Measurements from ENCODE around the gene ATP6V0B. TPM values are rescaled to one million over a fixed set of nuclear protein-coding genes. Genes with fewer than 3 reads are reported as not detected.

Gene ATP6V0B
- total and polyA plus RNA-seq, 8 donors, result 59.8 to 208 (median 84.8) TPM

- peaks cover 8 to 28% (median 18%) of the 10 kb centered on the region in 3 donors for H3K4me1 ChIP-seq
- H3K36me3 ChIP-seq, result no peaks in the 10 kb centered on the region
- no peaks in the 10 kb centered on the region for H3K27me3 ChIP-seq
- 95 to 98% methylated on average over 1 of the region's 1 CpG for WGBS, 2 donors
- intact Hi-C loops (cut with DNase I), result no loop called here
- ATAC-seq (no peak), FAIRE-seq (no peak), DNase-seq (no peak)
- TF ChIP-seq CTCF (IDR thresholded peaks at IDR 0.05), result no peak
- no peak overlapping the region for H3K4me3 ChIP-seq
- H3K9me3 ChIP-seq, result no peaks in the 10 kb centered on the region
- H3K27ac ChIP-seq, result no peak overlapping the region
Observed at GRCh38 chr1:43944860-43945259, 29.9 kb upstream of the ATP6V0B start.

DNA sequence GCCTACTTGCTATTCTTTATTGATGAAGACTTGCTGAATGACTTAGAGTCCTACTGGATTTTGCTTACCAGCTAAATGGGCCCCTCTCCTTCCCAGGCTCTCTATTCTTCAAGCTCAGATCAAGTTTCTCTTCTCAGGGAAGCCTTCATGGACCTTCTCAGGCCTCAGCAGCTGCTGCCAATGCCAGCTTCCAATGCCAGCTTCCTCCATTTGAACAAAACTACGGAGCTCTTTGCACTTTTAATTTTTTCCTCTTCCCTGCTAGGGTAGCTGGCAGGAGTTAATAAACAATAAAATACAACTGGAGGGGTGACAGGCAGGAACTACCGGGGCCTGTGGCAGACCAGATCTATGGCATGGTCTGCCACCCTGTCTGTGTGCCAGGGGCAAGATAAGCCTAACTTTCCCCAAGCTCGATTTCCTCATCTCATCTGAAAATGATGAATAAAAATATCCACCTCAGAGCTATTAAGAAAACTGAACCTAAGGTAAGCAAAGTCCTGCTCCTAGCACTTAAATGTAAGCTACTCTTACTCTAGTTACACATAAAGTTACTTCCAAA lies 29.0 kb upstream of the ATP6V0B start:
- H3K4me1 ChIP-seq, result peaks cover 8 to 28% (median 18%) of the 10 kb centered on the region in 3 donors
- no peak for TF ChIP-seq CTCF (IDR thresholded peaks at IDR 0.05)
- intact Hi-C loops (cut with DNase I), result no loop called here
- H3K36me3 ChIP-seq, result no peaks in the 10 kb centered on the region
- DNase-seq (no peak), ATAC-seq (peak; percentile 12 to 27 (median 20)), FAIRE-seq (no peak)
- H3K4me3 ChIP-seq, result peak overlapping the region; percentile 55 to 81 (median 72)
- H3K27ac ChIP-seq, result peak overlapping the region; percentile 93 to 100 (median 96)
- WGBS, 2 donors, result 0 to 1% methylated on average over 3 of the region's 3 CpGs
- no peaks in the 10 kb centered on the region for H3K9me3 ChIP-seq
- H3K27me3 ChIP-seq, result no peaks in the 10 kb centered on the region

DNA sequence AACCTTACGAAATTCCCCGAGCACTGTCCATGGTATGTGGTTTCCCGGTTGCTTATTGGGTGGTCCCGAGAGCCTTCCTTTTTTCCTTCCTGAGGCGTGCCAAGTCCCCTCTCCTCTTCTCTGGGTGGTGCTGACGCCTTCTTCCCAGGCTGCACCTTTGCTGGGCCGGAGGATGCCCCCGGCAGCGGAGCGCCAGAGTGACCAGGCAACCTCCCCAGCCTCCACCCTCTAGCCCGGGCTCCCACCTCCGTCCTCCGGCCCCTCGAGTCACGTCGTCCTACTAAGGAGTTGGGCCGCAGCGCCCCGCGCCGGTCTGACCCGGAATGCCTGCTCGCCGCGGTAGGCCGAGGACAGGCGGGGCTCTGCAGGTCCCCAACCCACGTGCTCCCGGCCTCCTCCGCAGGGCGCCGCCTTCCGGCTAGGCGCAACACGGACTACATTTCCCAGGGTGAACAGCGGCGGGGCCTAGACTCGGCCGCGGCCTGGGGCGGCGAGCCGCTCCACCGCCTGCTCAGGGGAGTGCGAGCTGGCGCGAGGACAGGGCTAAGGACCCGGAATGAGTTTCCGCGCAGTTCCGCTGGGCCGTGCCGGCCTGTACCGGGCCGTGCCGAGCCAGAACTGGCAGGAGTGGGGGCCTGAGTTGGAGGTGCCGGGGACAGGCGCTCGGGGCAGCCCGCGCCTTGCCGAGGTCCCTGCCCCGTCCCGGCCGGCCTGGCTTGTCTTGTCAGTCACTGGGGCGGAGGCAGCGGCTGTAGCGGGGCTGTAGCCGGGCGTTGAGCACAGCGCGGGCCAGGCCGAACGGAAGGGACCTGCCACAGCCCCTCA lies 28.3 kb upstream of the ATP6V0B start, which contains the start of gene IPO13:
IPO13 (plus strand) TSS at position 715 of the 825 bp plus-strand sequence. CDS start 651 bp downstream, outside the sequence.
- no peak for FAIRE-seq
- WGBS, 2 donors, result 0% methylated on average over 67 to 74 of the region's 74 CpGs

GRCh38 chr1:43947061-43947873 lies 27.5 kb upstream of the ATP6V0B start:
- peak overlapping the region; percentile 55 to 81 (median 72) for H3K4me3 ChIP-seq
- ATAC-seq, result no peak
- 3% methylated on average over 19 to 27 of the region's 27 CpGs for WGBS, 2 donors
- H3K36me3 ChIP-seq, result no peaks in the 10 kb centered on the region
- H3K27me3 ChIP-seq, result no peaks in the 10 kb centered on the region
- peak in 2 of 6 donors; percentile 58 to 66 for DNase-seq
- peaks cover 8 to 28% (median 18%) of the 10 kb centered on the region in 3 donors for H3K4me1 ChIP-seq
- no peak for TF ChIP-seq CTCF (IDR thresholded peaks at IDR 0.05)
- intact Hi-C loops (cut with DNase I), result no loop called here
- H3K9me3 ChIP-seq, result no peaks in the 10 kb centered on the region
- FAIRE-seq, result no peak
- peak overlapping the region; percentile 93 to 100 (median 96) for H3K27ac ChIP-seq

More for the DNA sequence above, 28.3 kb upstream of the ATP6V0B start, which contains the start of gene IPO13:
- Histone ChIP-seq H3K9me3 (no peaks in the 10 kb centered on the region), H3K36me3 (no peaks in the 10 kb centered on the region), H3K4me3 (peak within 1 kb of the TSS; percentile 55 to 81 (median 72)), H3K4me1 (peaks cover 8 to 28% (median 18%) of the 10 kb centered on the region in 3 donors), H3K27me3 (no peaks in the 10 kb centered on the region), H3K27ac (peak within 1 kb of the TSS; percentile 93 to 100 (median 96))
- DNase-seq, result peak; percentile 94 to 98 (median 95)
- ATAC-seq, result peak; percentile 96 to 99 (median 98)
- peak; percentile 48 to 51 (median 50) for TF ChIP-seq CTCF (IDR thresholded peaks at IDR 0.05)
- intact Hi-C loops (cut with DNase I), result no loop called here
